Stimulated activated CD8-positive, alpha-beta memory T cell treated with anti-CD3 and anti-CD28 coated beads, Interleukin-15, amount 100 ng/mL, for 48 hours (primary cell): ENCODE measurements around the gene KLC1.
"Not testable (repeated sequence)": the region's sequence is repeated elsewhere in the genome, so short reads cannot be mapped to it uniquely, and the experiment has no call there.

Experiments used
- DNase-seq, 2 donors: peaks; one replicate each; pipeline ENCODE4 v3.0.0-alpha.2; 2020; ENCODE audit warnings: low read depth in 2 of 2

Gene KLC1

GRCh38 chr14:103690332-103690731 lies 61.3 kb downstream of the KLC1 start:
- DNase-seq = no peak

GRCh38 chr14:103691655-103692054 lies 62.6 kb downstream of the KLC1 start:
- DNase-seq = not testable (repeated sequence)

- DNase-seq = no peak
These were observed 63.1 kb downstream of the KLC1 start for GRCh38 chr14:103692159-103692558.

GRCh38 chr14:103692871-103693270 lies 63.9 kb downstream of the KLC1 start:
- DNase-seq = no peak

- DNase-seq = no peak
These were observed 64.5 kb downstream of the KLC1 start for GRCh38 chr14:103693515-103693914.

- no peak for DNase-seq
These were observed 65.6 kb downstream of the KLC1 start for GRCh38 chr14:103694572-103695026.

- DNase-seq = no peak
These were observed 66.5 kb downstream of the KLC1 start for GRCh38 chr14:103695296-103696069.

- no peak for DNase-seq
These were observed 67.0 kb downstream of the KLC1 start for GRCh38 chr14:103696070-103696402.

- no peak for DNase-seq
These were observed 67.6 kb downstream of the KLC1 start for GRCh38 chr14:103696466-103697071.

GRCh38 chr14:103697206-103697602 lies 68.2 kb downstream of the KLC1 start:
- no peak for DNase-seq

GRCh38 chr14:103697603-103698379 lies 68.8 kb downstream of the KLC1 start:
- no peak for DNase-seq

GRCh38 chr14:103698380-103699260 lies 69.6 kb downstream of the KLC1 start:
- DNase-seq = no peak

GRCh38 chr14:103699261-103699661 lies 70.2 kb downstream of the KLC1 start:
- no peak for DNase-seq

GRCh38 chr14:103699901-103700752 lies 71.1 kb downstream of the KLC1 start:
- no peak for DNase-seq

- no peak for DNase-seq
These were observed 71.9 kb downstream of the KLC1 start for GRCh38 chr14:103700753-103701490.

- no peak for DNase-seq
These were observed 73.1 kb downstream of the KLC1 start for GRCh38 chr14:103702095-103702494.

- no peak for DNase-seq
These were observed 73.8 kb downstream of the KLC1 start for GRCh38 chr14:103702497-103703432.

GRCh38 chr14:103703433-103704385 lies 74.7 kb downstream of the KLC1 start:
- no peak for DNase-seq
